ENCODE data around the gene RNF157. TPM values are rescaled to one million over a fixed set of nuclear protein-coding genes. Genes with fewer than 3 reads are reported as not detected.

The RNF157 gene
- total and polyA plus RNA-seq, 10 of the 15 experiments (the other 5 are each of a cell fraction or from before 2014, with no cell fraction given) = 1.4 to 15.9 (median 9.6) TPM

DNA sequence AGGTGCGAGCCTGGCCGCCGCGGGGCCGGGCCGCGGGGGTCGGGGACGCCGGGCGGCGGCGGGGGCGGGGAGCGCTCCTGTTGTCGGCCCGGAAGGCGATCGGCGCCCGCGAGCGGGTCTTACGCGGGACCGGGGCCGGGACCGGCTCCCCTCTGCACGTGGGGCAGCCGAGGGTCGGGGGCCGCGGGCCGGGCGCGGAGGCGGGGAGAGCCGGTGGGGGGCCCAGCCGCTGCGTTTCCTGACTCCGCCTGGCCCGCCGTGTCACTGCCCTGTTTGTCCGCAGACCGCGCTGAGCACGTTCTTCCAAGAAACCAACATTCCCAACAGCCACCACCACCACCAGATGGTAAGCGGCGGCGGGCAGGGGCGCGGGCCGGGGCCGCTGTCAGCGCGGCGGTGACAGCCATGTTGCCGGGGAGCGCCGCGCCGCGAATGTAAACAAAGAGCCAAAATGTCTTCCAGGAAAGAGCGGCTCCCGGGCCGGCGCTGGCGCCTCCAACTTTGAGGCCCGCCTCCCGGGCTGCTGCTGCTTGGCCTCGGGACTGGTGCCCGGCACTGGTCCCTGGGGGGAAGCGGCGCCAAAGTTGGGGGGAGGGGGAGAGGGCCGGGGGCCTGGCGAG is 25.4 kb upstream of the RNF157 start (continued):
- no peak for TF ChIP-seq CBX5 (IDR thresholded peaks at IDR 0.05; ENCODE audit: low read depth)
- no peak for TF ChIP-seq ASH2L (IDR thresholded peaks at IDR 0.05; ENCODE audit: borderline replicate concordance, low read depth)
- TF ChIP-seq RAD21 (IDR thresholded peaks at IDR 0.05; ENCODE audit: insufficient read depth, low read depth, low read length) = no peak
- peak; percentile 36; the same call in 1 of the 2 replicates for TF ChIP-seq RB1 (IDR thresholded peaks at IDR 0.05; ENCODE audit: borderline replicate concordance)
- TF ChIP-seq CEBPB (IDR thresholded peaks at IDR 0.05; ENCODE audit: borderline replicate concordance in 1 of 2, low read depth in 2 of 2, low read length in 2 of 2) = no peak
- TF ChIP-seq, protein P1, sequence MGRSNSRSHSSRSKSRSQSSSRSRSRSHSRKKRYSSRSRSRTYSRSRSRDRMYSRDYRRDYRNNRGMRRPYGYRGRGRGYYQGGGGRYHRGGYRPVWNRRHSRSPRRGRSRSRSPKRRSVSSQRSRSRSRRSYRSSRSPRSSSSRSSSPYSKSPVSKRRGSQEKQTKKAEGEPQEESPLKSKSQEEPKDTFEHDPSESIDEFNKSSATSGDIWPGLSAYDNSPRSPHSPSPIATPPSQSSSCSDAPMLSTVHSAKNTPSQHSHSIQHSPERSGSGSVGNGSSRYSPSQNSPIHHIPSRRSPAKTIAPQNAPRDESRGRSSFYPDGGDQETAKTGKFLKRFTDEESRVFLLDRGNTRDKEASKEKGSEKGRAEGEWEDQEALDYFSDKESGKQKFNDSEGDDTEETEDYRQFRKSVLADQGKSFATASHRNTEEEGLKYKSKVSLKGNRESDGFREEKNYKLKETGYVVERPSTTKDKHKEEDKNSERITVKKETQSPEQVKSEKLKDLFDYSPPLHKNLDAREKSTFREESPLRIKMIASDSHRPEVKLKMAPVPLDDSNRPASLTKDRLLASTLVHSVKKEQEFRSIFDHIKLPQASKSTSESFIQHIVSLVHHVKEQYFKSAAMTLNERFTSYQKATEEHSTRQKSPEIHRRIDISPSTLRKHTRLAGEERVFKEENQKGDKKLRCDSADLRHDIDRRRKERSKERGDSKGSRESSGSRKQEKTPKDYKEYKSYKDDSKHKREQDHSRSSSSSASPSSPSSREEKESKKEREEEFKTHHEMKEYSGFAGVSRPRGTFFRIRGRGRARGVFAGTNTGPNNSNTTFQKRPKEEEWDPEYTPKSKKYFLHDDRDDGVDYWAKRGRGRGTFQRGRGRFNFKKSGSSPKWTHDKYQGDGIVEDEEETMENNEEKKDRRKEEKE (IDR thresholded peaks at IDR 0.05) = no peak
- no peak for TF ChIP-seq POLR2AphosphoS5 (IDR thresholded peaks at IDR 0.05; ENCODE audit: low read length)
- no peak for TF ChIP-seq HDAC6 (IDR thresholded peaks at IDR 0.05; ENCODE audit: unreplicated experiment)
- TF ChIP-seq YY1 (IDR thresholded peaks at IDR 0.05; ENCODE audit: low read depth, low read length) = peak; percentile 94
- TF ChIP-seq, protein P2, sequence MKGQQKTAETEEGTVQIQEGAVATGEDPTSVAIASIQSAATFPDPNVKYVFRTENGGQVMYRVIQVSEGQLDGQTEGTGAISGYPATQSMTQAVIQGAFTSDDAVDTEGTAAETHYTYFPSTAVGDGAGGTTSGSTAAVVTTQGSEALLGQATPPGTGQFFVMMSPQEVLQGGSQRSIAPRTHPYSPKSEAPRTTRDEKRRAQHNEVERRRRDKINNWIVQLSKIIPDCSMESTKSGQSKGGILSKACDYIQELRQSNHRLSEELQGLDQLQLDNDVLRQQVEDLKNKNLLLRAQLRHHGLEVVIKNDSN (IDR thresholded peaks at IDR 0.05; ENCODE audit: borderline replicate concordance, extremely low read length, insufficient read depth, low read depth, low read length) = no peak
- TF ChIP-seq CHD1 (IDR thresholded peaks at IDR 0.05; ENCODE audit: low read depth, low read length) = peak; percentile 89; the same call in 1 of the 2 replicates
- TF ChIP-seq TBL1XR1 (IDR thresholded peaks at IDR 0.05; ENCODE audit: low read depth, low read length) = no peak
- TF ChIP-seq, protein P3, sequence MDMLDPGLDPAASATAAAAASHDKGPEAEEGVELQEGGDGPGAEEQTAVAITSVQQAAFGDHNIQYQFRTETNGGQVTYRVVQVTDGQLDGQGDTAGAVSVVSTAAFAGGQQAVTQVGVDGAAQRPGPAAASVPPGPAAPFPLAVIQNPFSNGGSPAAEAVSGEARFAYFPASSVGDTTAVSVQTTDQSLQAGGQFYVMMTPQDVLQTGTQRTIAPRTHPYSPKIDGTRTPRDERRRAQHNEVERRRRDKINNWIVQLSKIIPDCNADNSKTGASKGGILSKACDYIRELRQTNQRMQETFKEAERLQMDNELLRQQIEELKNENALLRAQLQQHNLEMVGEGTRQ (IDR thresholded peaks at IDR 0.05; ENCODE audit: borderline replicate concordance, low read depth, low read length) = no peak
- no peak for TF ChIP-seq RBBP5 (conservative IDR thresholded peaks at IDR 0.05)
- TF ChIP-seq, protein P4, sequence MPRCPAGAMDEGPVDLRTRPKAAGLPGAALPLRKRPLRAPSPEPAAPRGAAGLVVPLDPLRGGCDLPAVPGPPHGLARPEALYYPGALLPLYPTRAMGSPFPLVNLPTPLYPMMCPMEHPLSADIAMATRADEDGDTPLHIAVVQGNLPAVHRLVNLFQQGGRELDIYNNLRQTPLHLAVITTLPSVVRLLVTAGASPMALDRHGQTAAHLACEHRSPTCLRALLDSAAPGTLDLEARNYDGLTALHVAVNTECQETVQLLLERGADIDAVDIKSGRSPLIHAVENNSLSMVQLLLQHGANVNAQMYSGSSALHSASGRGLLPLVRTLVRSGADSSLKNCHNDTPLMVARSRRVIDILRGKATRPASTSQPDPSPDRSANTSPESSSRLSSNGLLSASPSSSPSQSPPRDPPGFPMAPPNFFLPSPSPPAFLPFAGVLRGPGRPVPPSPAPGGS (IDR thresholded peaks at IDR 0.05; ENCODE audit: borderline replicate concordance, insufficient read depth, low read depth, low read length, poor library complexity, severe bottlenecking) = no peak
- TF ChIP-seq TARDBP (IDR thresholded peaks at IDR 0.05; ENCODE audit: borderline replicate concordance) = peak; percentile 16; the same call in 1 of the 2 replicates
- TF ChIP-seq, protein P5, sequence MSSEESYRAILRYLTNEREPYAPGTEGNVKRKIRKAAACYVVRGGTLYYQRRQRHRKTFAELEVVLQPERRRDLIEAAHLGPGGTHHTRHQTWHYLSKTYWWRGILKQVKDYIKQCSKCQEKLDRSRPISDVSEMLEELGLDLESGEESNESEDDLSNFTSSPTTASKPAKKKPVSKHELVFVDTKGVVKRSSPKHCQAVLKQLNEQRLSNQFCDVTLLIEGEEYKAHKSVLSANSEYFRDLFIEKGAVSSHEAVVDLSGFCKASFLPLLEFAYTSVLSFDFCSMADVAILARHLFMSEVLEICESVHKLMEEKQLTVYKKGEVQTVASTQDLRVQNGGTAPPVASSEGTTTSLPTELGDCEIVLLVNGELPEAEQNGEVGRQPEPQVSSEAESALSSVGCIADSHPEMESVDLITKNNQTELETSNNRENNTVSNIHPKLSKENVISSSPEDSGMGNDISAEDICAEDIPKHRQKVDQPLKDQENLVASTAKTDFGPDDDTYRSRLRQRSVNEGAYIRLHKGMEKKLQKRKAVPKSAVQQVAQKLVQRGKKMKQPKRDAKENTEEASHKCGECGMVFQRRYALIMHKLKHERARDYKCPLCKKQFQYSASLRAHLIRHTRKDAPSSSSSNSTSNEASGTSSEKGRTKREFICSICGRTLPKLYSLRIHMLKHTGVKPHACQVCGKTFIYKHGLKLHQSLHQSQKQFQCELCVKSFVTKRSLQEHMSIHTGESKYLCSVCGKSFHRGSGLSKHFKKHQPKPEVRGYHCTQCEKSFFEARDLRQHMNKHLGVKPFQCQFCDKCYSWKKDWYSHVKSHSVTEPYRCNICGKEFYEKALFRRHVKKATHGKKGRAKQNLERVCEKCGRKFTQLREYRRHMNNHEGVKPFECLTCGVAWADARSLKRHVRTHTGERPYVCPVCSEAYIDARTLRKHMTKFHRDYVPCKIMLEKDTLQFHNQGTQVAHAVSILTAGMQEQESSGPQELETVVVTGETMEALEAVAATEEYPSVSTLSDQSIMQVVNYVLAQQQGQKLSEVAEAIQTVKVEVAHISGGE (CRISPR knock-in tag; IDR thresholded peaks at IDR 0.05) = no peak

All from GM12878 (cell line).